A549 (cell line): ENCODE results near the gene ITPR3. TPM values are rescaled to one million over a fixed set of nuclear protein-coding genes. Genes with fewer than 3 reads are reported as not detected.
A peak's percentile ranks its signal among the peaks of the same experiment; 100 is the strongest.

ENCODE experiments used
- ATAC-seq, 2 experiments: fragments of 200-7000 bp in 1 of 2; fragments of >200 bp in 1 of 2; cut with Nextera tagmentation in 1 of 2; cut with Tn5 transposase in 1 of 2; 3 replicates each; pipeline versions ENCODE4 v1.8.0 to v1.9.1; 2018 to 2020; ENCODE audit warnings: mild to moderate bottlenecking in 1 of 2, moderate library complexity in 1 of 2
- CTCF ChIA-PET: fragments of 300-600 bp; sonication (Branson Sonifier 250); formaldehyde crosslinking; extraction: SDS; loops from one replicate; lab custom pipeline; 2021; ENCODE audit warnings: antibody characterized with exemption, inconsistent platforms; lab: Yijun Ruan, JAX
- POLR2A ChIA-PET: fragments of 350-600 bp; formaldehyde crosslinking; extraction: SDS; loops from one replicate; lab custom pipeline; 2021; ENCODE audit warnings: antibody characterized with exemption, inconsistent platforms; lab: Yijun Ruan, JAX
- DNase-seq, 2 experiments: peaks; one replicate each; pipeline versions ENCODE4 v3.0.0 to v3.0.0-alpha.2; 2011 to 2016; ENCODE audit warnings: low read depth in 1 of 2, low spot score in 1 of 2
- FAIRE-seq: peaks from 2 replicates; lab custom pipeline; 2011; peaks lifted over from hg19 to GRCh38; lab: Jason Lieb, UNC
- H3K27ac ChIP-seq, 2 experiments: fragments of >200 bp; sonication (Bioruptor Twin); formaldehyde crosslinking; 3 replicates each; pipeline ENCODE4 v1.5.1; 2016 to 2017
- H3K4me1 ChIP-seq: fragments of >200 bp; sonication (Bioruptor Twin); formaldehyde crosslinking; 3 replicates; pipeline ENCODE4 v1.6.1; 2016
- H3K4me2 ChIP-seq: fragments of >200 bp; sonication (Bioruptor Twin); formaldehyde crosslinking; 3 replicates; pipeline ENCODE4 v1.6.1; 2016
- H3K4me3 ChIP-seq: fragments of >200 bp; sonication (Bioruptor Twin); formaldehyde crosslinking; 3 replicates; pipeline ENCODE4 v1.5.1; 2016
- H3K9me3 ChIP-seq: fragments of >200 bp; sonication (Bioruptor Twin); formaldehyde crosslinking; 3 replicates; pipeline ENCODE4 v1.6.1; 2016
- CEBPB ChIP-seq, 2 experiments: fragments of >200 bp in 1 of 2; sonication (Bioruptor Twin) in 1 of 2; formaldehyde crosslinking in 1 of 2; IDR thresholded peaks; 2 replicates each; pipeline ENCODE4 v1.6.1; 2012 to 2016
- EHF ChIP-seq: fragments of 250-450 bp; sonication (Bioruptor Pico); IDR thresholded peaks from 2 replicates; pipeline ENCODE4 v1.5.0; 2020; ENCODE audit warnings: mild to moderate bottlenecking
- ESRRA ChIP-seq: fragments of 150-350 bp; IDR thresholded peaks from 2 replicates; pipeline ENCODE4 v1.6.1; 2014; ENCODE audit warnings: mild to moderate bottlenecking, low read length, borderline replicate concordance
- FOXS1 ChIP-seq: fragments of 250-450 bp; sonication (Bioruptor Pico); IDR thresholded peaks from 2 replicates; pipeline ENCODE4 v1.5.0; 2020; ENCODE audit warnings: mild to moderate bottlenecking, moderate library complexity
- HOXA7 ChIP-seq: fragments of 250-450 bp; sonication (Bioruptor Pico); IDR thresholded peaks from 2 replicates; pipeline ENCODE4 v1.5.0; 2020; ENCODE audit warnings: mild to moderate bottlenecking, moderate library complexity
- JUN ChIP-seq, 2 experiments: fragments of >200 bp; sonication (Bioruptor Twin); formaldehyde crosslinking; IDR thresholded peaks; 2 replicates in 1 of 2; 3 replicates in 1 of 2; pipeline ENCODE4 v1.6.1; 2016 to 2017
- KDM5A ChIP-seq: fragments of 200-600 bp; sonication (generic); IDR thresholded peaks from 2 replicates; pipeline ENCODE4 v1.6.1; 2016; ENCODE audit warnings: antibody characterized with exemption, mild to moderate bottlenecking
- MAFK ChIP-seq: fragments of 450-650 bp; IDR thresholded peaks from 2 replicates; pipeline ENCODE4 v1.6.1; 2014; ENCODE audit not compliant: partially characterized antibody
- MYC ChIP-seq: IDR thresholded peaks from 2 replicates; pipeline ENCODE4 v1.6.1; 2012; ENCODE audit warnings: mild to moderate bottlenecking, inconsistent platforms, low read length, improper control_type of control experiment, borderline replicate concordance
- NFE2L2 ChIP-seq: fragments of 150-350 bp; conservative IDR thresholded peaks from 2 replicates; pipeline ENCODE4 v1.6.1; 2014; ENCODE audit warnings: low read length
- NR3C1 ChIP-seq: fragments of >200 bp; sonication (Bioruptor Twin); formaldehyde crosslinking; IDR thresholded peaks from 3 replicates; pipeline ENCODE4 v1.6.1; 2017
- PBX3 ChIP-seq: IDR thresholded peaks from 2 replicates; pipeline ENCODE4 v1.6.1; 2012
- POLR2A ChIP-seq: IDR thresholded peaks from 2 replicates; pipeline ENCODE4 v1.6.1; 2012; ENCODE audit warnings: mild to moderate bottlenecking, low read length
- POLR2AphosphoS2 ChIP-seq: conservative IDR thresholded peaks from 2 replicates; pipeline ENCODE4 v1.6.1; 2012; ENCODE audit warnings: low read length, improper control_type of control experiment, inconsistent platforms
- RARB ChIP-seq: fragments of 250-450 bp; sonication (Bioruptor Pico); IDR thresholded peaks from 2 replicates; pipeline ENCODE4 v1.8.0; 2021; ENCODE audit warnings: mild to moderate bottlenecking, moderate library complexity
- RCOR1 ChIP-seq: fragments of 150-350 bp; IDR thresholded peaks from 2 replicates; pipeline ENCODE4 v1.6.1; 2014; ENCODE audit warnings: antibody characterized with exemption, low read length, low read depth
- RNF2 ChIP-seq: fragments of 200-600 bp; sonication (generic); IDR thresholded peaks from 2 replicates; pipeline ENCODE4 v1.6.1; 2016; ENCODE audit warnings: low read depth, mild to moderate bottlenecking, antibody characterized with exemption, moderate library complexity, borderline replicate concordance
- TFCP2L1 ChIP-seq: fragments of 250-450 bp; sonication (Bioruptor Pico); IDR thresholded peaks from 2 replicates; pipeline ENCODE4 v1.5.0; 2021; ENCODE audit warnings: mild to moderate bottlenecking
- TP53 ChIP-seq: fragments of 250-450 bp; sonication (Bioruptor Pico); IDR thresholded peaks from 2 replicates; pipeline ENCODE4 v1.5.0; 2021; ENCODE audit warnings: mild to moderate bottlenecking, moderate library complexity
- USF2 ChIP-seq: fragments of 450-650 bp; IDR thresholded peaks from 2 replicates; pipeline ENCODE4 v1.6.1; 2014; ENCODE audit warnings: antibody characterized with exemption
- ZFP36 ChIP-seq: fragments of 450-650 bp; IDR thresholded peaks from 2 replicates; pipeline ENCODE4 v1.6.1; 2014; ENCODE audit warnings: borderline replicate concordance; ENCODE audit not compliant: partially characterized antibody
- ZNF302 ChIP-seq: fragments of 250-450 bp; sonication (Bioruptor Pico); IDR thresholded peaks from 2 replicates; pipeline ENCODE4 v1.9.0; 2021; ENCODE audit warnings: inconsistent platforms, mild to moderate bottlenecking, moderate library complexity
- ZSCAN20 ChIP-seq: fragments of 250-450 bp; sonication (Bioruptor Pico); IDR thresholded peaks from 2 replicates; pipeline ENCODE4 v1.8.0; 2022; ENCODE audit warnings: mild to moderate bottlenecking, moderate library complexity
- WGBS: methylation state at CpG from one replicate; pipeline ENCODE4 v1.1.6; 2017; ENCODE audit errors: missing lambda C conversion rate; 5-methylcytosine and 5-hydroxymethylcytosine counted together
- polyA plus RNA-seq, 4 experiments: library from polyadenylated mRNA; depleted of rRNA in 3 of 4; stranded (reverse); fragments of >200 nt; fragmentation: RNase III in 1 of 4; extraction: RNeasy Plus Mini Kit Qiagen cat#74134 plus additional on column Dnase treatment in 1 of 4; gene quantifications; 2 replicates in 3 of 4; 3 replicates in 1 of 4; pipeline ENCODE4 v1.2.3, GENCODE V29; 2011 to 2017
- TF ChIP-seq, protein P1 (sequence below): fragments of >200 bp; sonication (Bioruptor Twin); formaldehyde crosslinking; IDR thresholded peaks from 3 replicates; pipeline ENCODE4 v1.5.1; 2016

ITPR3 gene
- polyA plus RNA-seq, 2 of the 4 experiments (the other 2 are of a cell fraction), result 17.6 to 20.8 TPM

GRCh38 chr6:33619166-33619840 lies 1.8 kb upstream of the ITPR3 start:
- ATAC-seq, result no peak; a peak in 1 of 6 replicates
- DNase-seq, result no peak
- Histone ChIP-seq H3K4me2 (peak overlapping the region; percentile 96), H3K9me3 (no peaks in the 10 kb centered on the region), H3K4me1 (peaks cover 30% of the 10 kb centered on the region), H3K4me3 (no peak overlapping the region), H3K27ac (peak overlapping the region; percentile 87 to 99)
- WGBS, result 38% methylated on average over 5 of the region's 5 CpGs
- POLR2A ChIA-PET, result no interaction called here
- CTCF ChIA-PET, result interaction anchor here (1.3 to 1.5 kb wide), 2 partner anchors 24 to 29 kb away, joined by 4 to 6 read pairs; no protein-coding TSS in a partner anchor
- TF ChIP-seq ZFP36, result no peak
- no peak for TF ChIP-seq PBX3
- TF ChIP-seq POLR2A, result no peak
- TF ChIP-seq ESRRA, result no peak
- TF ChIP-seq ZSCAN20 (CRISPR knock-in tag), result no peak
- no peak for TF ChIP-seq HOXA7 (CRISPR knock-in tag)
- TF ChIP-seq TFCP2L1 (CRISPR knock-in tag), result no peak
- no peak for TF ChIP-seq RCOR1
- no peak for TF ChIP-seq ZNF302 (CRISPR knock-in tag)
- no peak for TF ChIP-seq USF2
- TF ChIP-seq POLR2AphosphoS2, result no peak
- no peak for TF ChIP-seq RARB
- TF ChIP-seq MYC, result no peak
- no peak for TF ChIP-seq FOXS1 (CRISPR knock-in tag)
- TF ChIP-seq JUN (IDR thresholded peaks at IDR 0.05), result no peak
- TF ChIP-seq RNF2, result no peak
- no peak for TF ChIP-seq KDM5A
- no peak for FAIRE-seq

- TF ChIP-seq NFE2L2 (no peak), MAFK (no peak), NR3C1 (no peak), EHF (CRISPR knock-in tag) (no peak), CEBPB (IDR thresholded peaks at IDR 0.05) (0 out of 4 replicates have a peak, but pooled peaks of 1 of the 2 experiments have one; percentile 6), TP53 (CRISPR knock-in tag) (no peak), PBX3 (no peak), RNF2 (0 out of 2 replicates have a peak, but pooled peaks have one; percentile 19)
- TF ChIP-seq, protein P1, sequence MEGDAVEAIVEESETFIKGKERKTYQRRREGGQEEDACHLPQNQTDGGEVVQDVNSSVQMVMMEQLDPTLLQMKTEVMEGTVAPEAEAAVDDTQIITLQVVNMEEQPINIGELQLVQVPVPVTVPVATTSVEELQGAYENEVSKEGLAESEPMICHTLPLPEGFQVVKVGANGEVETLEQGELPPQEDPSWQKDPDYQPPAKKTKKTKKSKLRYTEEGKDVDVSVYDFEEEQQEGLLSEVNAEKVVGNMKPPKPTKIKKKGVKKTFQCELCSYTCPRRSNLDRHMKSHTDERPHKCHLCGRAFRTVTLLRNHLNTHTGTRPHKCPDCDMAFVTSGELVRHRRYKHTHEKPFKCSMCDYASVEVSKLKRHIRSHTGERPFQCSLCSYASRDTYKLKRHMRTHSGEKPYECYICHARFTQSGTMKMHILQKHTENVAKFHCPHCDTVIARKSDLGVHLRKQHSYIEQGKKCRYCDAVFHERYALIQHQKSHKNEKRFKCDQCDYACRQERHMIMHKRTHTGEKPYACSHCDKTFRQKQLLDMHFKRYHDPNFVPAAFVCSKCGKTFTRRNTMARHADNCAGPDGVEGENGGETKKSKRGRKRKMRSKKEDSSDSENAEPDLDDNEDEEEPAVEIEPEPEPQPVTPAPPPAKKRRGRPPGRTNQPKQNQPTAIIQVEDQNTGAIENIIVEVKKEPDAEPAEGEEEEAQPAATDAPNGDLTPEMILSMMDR, result 0 out of 3 replicates have a peak, but pooled peaks have one; percentile 5
- FAIRE-seq, result no peak
- POLR2A ChIA-PET, result interaction anchor here (0.6 to 1.3 kb wide), 4 partner anchors 11 to 411 kb away, joined by 3 to 7 read pairs (median 3); partner anchors contain the start of gene UQCC2
- WGBS, result 2% methylated on average over 29 of the region's 29 CpGs
- Histone ChIP-seq H3K27ac (peak overlapping the region; percentile 87 to 99), H3K9me3 (no peaks in the 10 kb centered on the region), H3K4me2 (peak overlapping the region; percentile 96), H3K4me1 (peaks cover 30% of the 10 kb centered on the region), H3K4me3 (peak overlapping the region; percentile 80)
- peak; percentile 44 to 51; a peak in 5 of 6 replicates for ATAC-seq
- no peak for DNase-seq
- CTCF ChIA-PET, result interaction anchor here (1.2 to 3.6 kb wide), 7 partner anchors 13 to 81 kb away, joined by 3 to 18 read pairs (median 5); no protein-coding TSS in a partner anchor
Observed at GRCh38 chr6:33620158-33620855, 815 bp upstream of the ITPR3 start.
